GM13976 (cell line): ENCODE results near the gene C1orf105.

Experiments
- DNase-seq: peaks from one replicate; pipeline ENCODE4 v3.0.0; 2012; ENCODE audit warnings: low spot score
- CTCF ChIP-seq: IDR thresholded peaks from 2 replicates; pipeline ENCODE4 v1.5.1; 2012; ENCODE audit warnings: borderline replicate concordance, mild to moderate bottlenecking; ENCODE audit not compliant: insufficient read depth; ENCODE audit errors: extremely low read depth, missing control alignments, control extremely low read depth
- in situ Hi-C: fragments of 300-500 bp; cut with MboI; formaldehyde crosslinking; loops from one replicate; pipeline ENCODE4 v1.12.0; 2022; ENCODE audit warnings: low sequenced_read_pairs, mixed read lengths, inconsistent platforms; ENCODE audit not compliant: unreplicated experiment

Gene C1orf105

DNA sequence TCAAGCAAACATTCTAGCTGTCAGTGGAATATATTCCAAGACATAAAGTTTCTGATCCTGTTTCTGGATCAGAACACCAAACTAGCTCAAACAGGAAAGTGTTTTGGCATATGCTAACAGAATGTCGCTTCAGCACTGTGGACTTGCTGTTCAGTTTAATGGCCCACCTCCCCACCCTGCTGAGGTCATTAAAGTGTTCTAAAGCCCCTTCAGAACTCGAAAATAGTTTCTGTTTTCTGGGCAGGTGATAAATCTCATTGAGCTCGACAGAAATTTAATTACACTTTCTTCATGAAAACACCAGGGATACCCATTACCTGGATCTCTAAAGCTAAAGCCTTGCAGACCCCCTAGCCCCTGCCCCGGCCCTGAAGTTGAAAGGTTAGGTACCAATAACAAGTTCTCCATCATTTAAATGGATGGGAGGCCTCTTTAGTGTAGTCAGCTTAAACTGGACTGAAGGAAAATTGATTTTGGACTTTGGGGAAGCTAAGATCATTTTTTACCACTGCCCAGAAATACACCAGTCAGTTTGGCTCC lies 3.9 kb upstream of the C1orf105 start:
- no peak for DNase-seq
- in situ Hi-C loops = no loop called here
- no peak for TF ChIP-seq CTCF

DNA sequence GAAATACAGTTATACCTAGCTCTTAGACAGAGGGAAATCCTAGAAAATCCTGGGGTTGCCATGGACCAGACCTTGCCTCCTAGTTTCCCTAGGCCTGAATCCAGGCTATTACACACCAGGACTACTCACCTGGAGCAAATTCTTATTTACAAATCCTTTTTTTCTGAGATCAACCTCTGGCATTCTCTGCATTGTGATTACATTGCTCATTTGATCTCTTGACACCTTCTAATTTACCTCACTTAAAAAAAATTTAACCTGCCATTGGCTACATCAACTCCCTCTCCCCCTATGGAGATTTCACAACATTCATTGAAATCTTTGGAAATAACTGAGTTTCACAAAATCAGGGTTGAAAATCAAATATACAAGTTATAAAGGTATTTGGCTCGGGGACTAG lies 2.9 kb upstream of the C1orf105 start:
- in situ Hi-C loops = no loop called here
- no peak for TF ChIP-seq CTCF
- no peak for DNase-seq

DNA sequence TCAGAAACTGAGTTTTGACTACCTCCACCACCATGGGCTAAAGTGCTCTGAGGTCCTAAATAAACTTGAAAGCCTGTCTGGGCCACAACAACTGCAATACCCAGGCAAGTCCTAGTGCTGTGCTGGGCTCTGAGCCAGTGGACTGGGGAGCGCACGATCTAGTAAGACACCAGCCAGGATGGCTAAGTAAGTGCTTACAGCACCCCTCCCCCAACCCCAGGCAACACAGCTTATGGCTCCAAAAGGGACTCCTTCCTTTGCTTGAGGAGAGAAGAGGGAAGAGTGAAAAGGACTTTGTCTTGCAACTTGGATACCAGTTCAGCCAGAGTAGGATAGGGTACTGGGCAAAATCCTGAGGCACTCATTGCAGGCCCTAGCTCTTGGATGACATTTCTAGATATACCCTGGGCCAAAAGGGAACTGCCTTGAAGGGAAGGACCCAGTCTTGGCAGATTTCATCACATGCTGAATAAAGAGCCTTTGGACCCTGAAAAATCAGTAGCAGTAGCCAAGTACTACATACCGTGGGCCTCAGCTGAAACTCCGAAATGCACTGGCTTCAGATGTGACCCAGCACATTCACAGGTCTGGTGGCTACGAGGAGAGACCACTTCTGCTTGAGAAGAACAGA lies 1.6 kb downstream of the C1orf105 start:
- TF ChIP-seq CTCF = no peak
- DNase-seq = no peak
- in situ Hi-C loops = loop anchor here (10.0 kb wide), 1 partner anchor 427 kb away; no protein-coding TSS in a partner anchor

DNA sequence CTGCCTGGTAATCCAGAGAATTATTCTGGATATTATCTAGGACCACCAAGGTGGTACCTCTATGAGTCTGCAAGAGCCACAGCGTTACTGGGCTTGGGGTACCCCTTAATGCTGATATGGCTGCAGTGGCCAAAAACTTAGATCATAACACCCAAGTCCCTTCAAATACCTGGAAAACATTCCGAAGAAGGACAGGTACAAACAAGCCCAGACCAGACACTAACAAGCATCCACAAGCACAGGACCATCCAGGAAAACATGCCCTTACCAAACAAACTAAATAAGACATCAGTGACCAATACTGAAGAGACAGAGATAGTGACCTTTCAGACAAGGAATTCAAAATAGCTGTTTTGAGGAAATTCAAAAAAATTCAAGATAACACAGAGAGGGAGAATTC lies 2.9 kb downstream of the C1orf105 start:
- no peak for DNase-seq
- in situ Hi-C loops = loop anchor here (10.0 kb wide), 1 partner anchor 429 kb away; no protein-coding TSS in a partner anchor
- no peak for TF ChIP-seq CTCF

- TF ChIP-seq CTCF = no peak
- in situ Hi-C loops = loop anchor here (10.0 kb wide), 1 partner anchor 431 kb away; no protein-coding TSS in a partner anchor
- no peak for DNase-seq
Measured at GRCh38 chr1:172425339-172425738, 4.9 kb downstream of the C1orf105 start.

DNA sequence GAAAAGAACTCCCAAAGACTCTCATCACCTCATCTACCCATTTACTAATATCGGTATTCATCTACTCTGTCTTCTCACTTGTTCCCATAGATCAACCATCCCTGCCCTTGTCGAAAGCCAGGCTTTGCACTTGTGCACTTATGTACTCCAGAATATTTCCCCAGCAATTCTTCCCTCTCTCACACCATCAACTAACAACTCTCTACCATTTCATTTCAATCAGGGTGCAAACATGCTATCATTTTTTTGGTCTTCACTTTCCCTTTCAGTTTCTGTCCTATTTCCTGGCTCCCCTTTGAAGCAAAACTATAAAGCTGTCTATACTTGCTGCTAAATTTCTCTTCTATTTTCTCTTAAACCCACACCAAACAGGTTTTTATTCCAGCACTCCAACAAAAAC lies 6.7 kb downstream of the C1orf105 start:
- DNase-seq = no peak
- in situ Hi-C loops = loop anchor here (10.0 kb wide), 1 partner anchor 432 kb away; no protein-coding TSS in a partner anchor
- TF ChIP-seq CTCF = no peak
